Activated CD8-positive, alpha-beta T cell treated with anti-CD3 and anti-CD28 coated beads for 36 hours (primary cell): ENCODE measurements around the gene PPP1R13L. TPM values are rescaled to one million over a fixed set of nuclear protein-coding genes. Genes with fewer than 3 reads are reported as not detected.

Source experiments
- ATAC-seq: fragments of 200-7000 bp; cut with Tn5 transposase; one replicate; pipeline ENCODE4 v1.10.0; 2021; ENCODE audit warnings: mild to moderate bottlenecking, moderate library complexity
- CTCF ChIA-PET: fragments of 350-600 bp; sonication (Branson Sonifier 250); formaldehyde crosslinking; loops from one replicate; lab custom pipeline; 2021; ENCODE audit warnings: antibody characterized with exemption; lab: Charles Lee
- POLR2A ChIA-PET: fragments of 350-600 bp; sonication (Branson Sonifier 250); formaldehyde crosslinking; loops from one replicate; lab custom pipeline; 2021; ENCODE audit warnings: antibody characterized with exemption; lab: Charles Lee
- DNase-seq: peaks from one replicate; pipeline ENCODE4 v3.0.0-alpha.2; 2020
- H3K27ac Mint-ChIP-seq: one replicate; pipeline ENCODE4 v1.8.0; 2021; ENCODE audit warnings: mild to moderate bottlenecking, mixed read lengths
- H3K27me3 Mint-ChIP-seq: one replicate; pipeline ENCODE4 v1.8.0; 2021; ENCODE audit warnings: mixed read lengths
- H3K36me3 Mint-ChIP-seq: one replicate; pipeline ENCODE4 v1.8.0; 2021; ENCODE audit warnings: low read depth, mixed read lengths
- H3K4me1 Mint-ChIP-seq: one replicate; pipeline ENCODE4 v1.8.0; 2021; ENCODE audit warnings: low read depth, mixed read lengths
- H3K4me3 Mint-ChIP-seq: one replicate; pipeline ENCODE4 v1.8.0; 2021; ENCODE audit warnings: mild to moderate bottlenecking, moderate library complexity, mixed read lengths
- H3K9me3 Mint-ChIP-seq: one replicate; pipeline ENCODE4 v1.8.0; 2021; ENCODE audit warnings: mixed read lengths
- intact Hi-C: fragments of 100-400 bp; cut with micrococcal nuclease; formaldehyde crosslinking; loops from one replicate; pipeline ENCODE4 v1.10.0; 2022
- total RNA-seq, 2 experiments: library from RNA; stranded (reverse); gene quantifications; one replicate each; pipeline ENCODE4 v1.2.3, GENCODE V29; 2021
- TF ChIP-seq, protein P1 (sequence below): fragments of 200-600 bp; IDR thresholded peaks from one replicate; pipeline ENCODE4 v1.8.0; 2022; ENCODE audit warnings: antibody characterized with exemption, mild to moderate bottlenecking

PPP1R13L gene
- total RNA-seq, 2 experiments from 2014 or later: 4.6 to 5.8 TPM

DNA sequence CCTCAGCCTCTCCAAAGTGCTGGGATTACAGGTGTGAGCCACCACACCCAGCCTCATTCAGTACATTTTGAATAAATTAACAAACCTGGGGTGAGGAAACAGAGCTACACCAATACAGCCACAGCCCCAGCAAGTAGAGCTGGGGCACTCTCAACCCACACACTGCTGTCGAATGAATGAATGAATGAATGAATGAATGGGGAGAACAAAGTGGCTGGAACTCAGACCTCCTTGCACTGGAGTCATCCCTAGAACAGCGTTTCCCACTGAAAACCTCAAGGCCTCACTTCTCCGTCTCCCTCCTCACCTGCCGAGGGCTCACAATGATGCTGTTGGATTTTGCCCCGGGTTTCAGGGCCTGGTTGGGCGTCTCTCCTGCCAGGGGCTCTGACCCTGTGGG is 16.0 kb upstream of the PPP1R13L start:
- ChIA-PET CTCF (interaction anchor here (1.8 to 2.0 kb wide), 2 partner anchors 19 to 65 kb away, joined by 8 to 9 read pairs; no protein-coding TSS in a partner anchor), POLR2A (interaction anchor here (1.0 kb wide), 1 partner anchor 50 kb away, joined by 3 read pairs; no protein-coding TSS in a partner anchor)
- intact Hi-C loops: loop anchor here (10.0 kb wide), 1 partner anchor 54 kb away; no protein-coding TSS in a partner anchor
- Mint-ChIP-seq H3K27ac (peak overlapping the region; percentile 70), H3K9me3 (no peaks in the 10 kb centered on the region), H3K27me3 (no peaks in the 10 kb centered on the region), H3K36me3 (peaks cover 30% of the 10 kb centered on the region), H3K4me3 (no peak overlapping the region), H3K4me1 (peaks cover 48% of the 10 kb centered on the region)
- ATAC-seq: no peak
- TF ChIP-seq, protein P1, sequence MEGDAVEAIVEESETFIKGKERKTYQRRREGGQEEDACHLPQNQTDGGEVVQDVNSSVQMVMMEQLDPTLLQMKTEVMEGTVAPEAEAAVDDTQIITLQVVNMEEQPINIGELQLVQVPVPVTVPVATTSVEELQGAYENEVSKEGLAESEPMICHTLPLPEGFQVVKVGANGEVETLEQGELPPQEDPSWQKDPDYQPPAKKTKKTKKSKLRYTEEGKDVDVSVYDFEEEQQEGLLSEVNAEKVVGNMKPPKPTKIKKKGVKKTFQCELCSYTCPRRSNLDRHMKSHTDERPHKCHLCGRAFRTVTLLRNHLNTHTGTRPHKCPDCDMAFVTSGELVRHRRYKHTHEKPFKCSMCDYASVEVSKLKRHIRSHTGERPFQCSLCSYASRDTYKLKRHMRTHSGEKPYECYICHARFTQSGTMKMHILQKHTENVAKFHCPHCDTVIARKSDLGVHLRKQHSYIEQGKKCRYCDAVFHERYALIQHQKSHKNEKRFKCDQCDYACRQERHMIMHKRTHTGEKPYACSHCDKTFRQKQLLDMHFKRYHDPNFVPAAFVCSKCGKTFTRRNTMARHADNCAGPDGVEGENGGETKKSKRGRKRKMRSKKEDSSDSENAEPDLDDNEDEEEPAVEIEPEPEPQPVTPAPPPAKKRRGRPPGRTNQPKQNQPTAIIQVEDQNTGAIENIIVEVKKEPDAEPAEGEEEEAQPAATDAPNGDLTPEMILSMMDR: no peak
- no peak for DNase-seq

DNA sequence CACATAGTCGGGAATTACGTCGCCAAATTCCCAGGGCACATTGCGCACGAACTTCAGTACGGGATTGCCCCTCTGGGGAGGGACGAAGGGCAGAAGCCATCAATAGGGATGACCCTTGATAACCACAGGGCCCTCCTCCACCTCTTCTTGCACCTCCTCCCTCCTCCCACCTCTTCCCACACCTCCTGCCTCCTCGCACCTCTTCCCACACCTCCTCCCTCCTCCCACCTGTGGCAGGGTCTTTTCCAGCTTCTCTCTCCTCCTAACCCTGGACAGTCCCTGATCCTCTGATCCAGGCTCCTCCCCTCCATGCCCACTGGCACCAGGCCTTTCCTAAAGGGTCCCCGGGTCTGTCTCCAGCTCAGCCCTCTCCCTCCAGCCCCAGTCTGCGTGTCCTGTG is 15.5 kb upstream of the PPP1R13L start:
- H3K36me3 Mint-ChIP-seq: peaks cover 34% of the 10 kb centered on the region
- no peaks in the 10 kb centered on the region for H3K27me3 Mint-ChIP-seq
- no peaks in the 10 kb centered on the region for H3K9me3 Mint-ChIP-seq
- peak overlapping the region; percentile 70 for H3K27ac Mint-ChIP-seq
- H3K4me1 Mint-ChIP-seq: peaks cover 44% of the 10 kb centered on the region
- POLR2A ChIA-PET: interaction anchor here (1.2 kb wide), 1 partner anchor 13 kb away, joined by 3 read pairs; no protein-coding TSS in a partner anchor
- CTCF ChIA-PET: interaction anchor here (2.0 kb wide), 1 partner anchor 19 kb away, joined by 9 read pairs; no protein-coding TSS in a partner anchor
- no peak for DNase-seq
- TF ChIP-seq, protein P1: no peak
- no peak for ATAC-seq
- intact Hi-C loops: loop anchor here (10.0 kb wide), 1 partner anchor 54 kb away; no protein-coding TSS in a partner anchor
- H3K4me3 Mint-ChIP-seq: no peak overlapping the region

DNA sequence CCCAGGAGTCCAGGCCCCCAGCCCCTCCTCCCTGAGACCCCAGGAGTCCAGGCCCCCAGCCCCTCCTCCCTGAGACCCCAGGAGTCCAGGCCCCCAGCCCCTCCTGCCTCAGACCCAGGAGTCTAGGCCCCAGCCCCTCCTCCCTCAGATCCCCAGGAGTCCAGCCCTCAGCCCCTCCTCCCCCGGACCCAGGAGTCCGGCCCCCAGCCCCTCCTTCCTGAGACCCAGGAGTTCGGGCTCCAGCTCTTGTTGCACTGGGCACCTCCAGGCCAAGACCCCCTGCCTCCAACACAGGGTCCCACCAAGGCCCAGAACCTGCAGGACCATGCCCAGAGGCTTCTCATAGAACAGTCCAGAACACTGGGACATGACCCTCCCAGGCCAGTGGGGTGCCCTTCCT is 15.0 kb upstream of the PPP1R13L start:
- POLR2A ChIA-PET: interaction anchor here (0.9 to 1.2 kb wide), 2 partner anchors 13 to 14 kb away, joined by 3 read pairs; no protein-coding TSS in a partner anchor
- DNase-seq: no peak
- intact Hi-C loops: loop anchor here (10.0 kb wide), 1 partner anchor 55 kb away; no protein-coding TSS in a partner anchor
- no peak for ATAC-seq
- Mint-ChIP-seq H3K9me3 (no peaks in the 10 kb centered on the region), H3K4me3 (no peak overlapping the region), H3K27ac (peak overlapping the region; percentile 72), H3K27me3 (no peaks in the 10 kb centered on the region), H3K4me1 (peaks cover 44% of the 10 kb centered on the region), H3K36me3 (peaks cover 34% of the 10 kb centered on the region)
- TF ChIP-seq, protein P1: no peak
- CTCF ChIA-PET: interaction anchor here (2.0 kb wide), 1 partner anchor 20 kb away, joined by 9 read pairs; no protein-coding TSS in a partner anchor

DNA sequence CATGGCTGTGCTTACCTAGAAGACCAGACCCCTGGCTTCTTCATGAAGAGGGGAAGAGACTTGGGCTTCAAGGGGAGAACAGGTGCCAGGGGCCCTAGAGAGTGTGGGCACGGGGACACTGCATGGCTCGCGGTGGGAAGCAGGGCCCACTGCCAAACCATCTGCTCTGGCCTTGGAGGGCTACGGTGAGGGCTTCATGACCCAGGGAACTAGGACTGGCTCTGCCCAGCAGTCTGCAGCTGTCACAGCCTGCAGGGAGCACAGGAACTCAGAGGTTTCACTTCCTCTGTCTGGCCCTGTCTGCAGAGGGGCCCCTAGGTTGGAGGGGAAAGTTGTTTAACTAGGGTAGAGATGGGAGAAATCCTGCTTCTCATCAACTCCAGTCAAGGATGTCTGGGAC is 14.5 kb upstream of the PPP1R13L start:
- POLR2A ChIA-PET: interaction anchor here (0.9 to 1.2 kb wide), 2 partner anchors 12 to 14 kb away, joined by 3 read pairs; no protein-coding TSS in a partner anchor
- ATAC-seq (no peak), DNase-seq (peak; percentile 28)
- H3K4me1 Mint-ChIP-seq: peaks cover 41% of the 10 kb centered on the region
- peaks cover 36% of the 10 kb centered on the region for H3K36me3 Mint-ChIP-seq
- CTCF ChIA-PET: no interaction called here
- no peaks in the 10 kb centered on the region for H3K9me3 Mint-ChIP-seq
- no peak overlapping the region for H3K4me3 Mint-ChIP-seq
- peak overlapping the region; percentile 72 for H3K27ac Mint-ChIP-seq
- intact Hi-C loops: no loop called here
- TF ChIP-seq, protein P1: no peak
- no peaks in the 10 kb centered on the region for H3K27me3 Mint-ChIP-seq

DNA sequence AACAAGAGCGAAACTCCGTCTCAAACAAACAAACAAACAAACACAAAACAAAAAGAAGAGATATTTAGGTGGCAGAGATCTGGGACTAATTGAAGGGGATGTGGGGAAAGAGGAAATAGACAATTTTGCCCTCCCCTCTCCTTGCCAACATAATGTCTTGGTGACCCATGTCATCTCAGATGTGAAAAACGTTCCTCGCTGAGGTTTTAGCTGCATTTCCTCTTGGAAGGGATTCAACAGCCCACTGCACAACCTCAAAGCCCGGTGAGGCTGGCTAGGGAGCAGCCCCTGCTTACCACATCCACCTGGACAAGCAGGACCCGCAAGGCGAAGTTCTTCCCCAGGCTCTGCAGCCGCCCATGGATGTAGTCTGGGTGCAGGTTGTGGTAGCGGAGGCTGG is 13.9 kb upstream of the PPP1R13L start:
- POLR2A ChIA-PET: no interaction called here
- Mint-ChIP-seq H3K27ac (peak overlapping the region; percentile 73), H3K9me3 (no peaks in the 10 kb centered on the region), H3K4me3 (no peak overlapping the region), H3K4me1 (peaks cover 35% of the 10 kb centered on the region), H3K27me3 (no peaks in the 10 kb centered on the region), H3K36me3 (peaks cover 41% of the 10 kb centered on the region)
- ATAC-seq (no peak), DNase-seq (no peak)
- CTCF ChIA-PET: no interaction called here
- TF ChIP-seq, protein P1: no peak
- intact Hi-C loops: no loop called here
